Dermis lymphatic vessel endothelial cell (primary cell): ENCODE data around the gene FGFBP1. TPM values are rescaled to one million over a fixed set of nuclear protein-coding genes. Genes with fewer than 3 reads are reported as not detected.

Source experiments
- total RNA-seq: library from RNA; depleted of rRNA; stranded (reverse); fragments of >200 nt; gene quantifications from 2 replicates; pipeline ENCODE4 v1.2.1, GENCODE V29; 2014

FGFBP1 gene
- not detected in 2 replicates for total RNA-seq

GRCh38 chr4:15938640-15939039 lies at the start of gene FGFBP1:
Gene FGFBP1 (minus strand): TSS chr4:15938740. CDS start chr4:15936632, 2,108 bp downstream.

GRCh38 chr4:15963001-15963451 lies 24.5 kb upstream of the FGFBP1 start, which contains the start of gene FGFBP2:
Gene FGFBP2 (minus strand): TSS chr4:15963175. CDS start chr4:15963129, 46 bp downstream.

Other genes starting within 250 kb of the FGFBP1 start
- gene BST1, start 235.7 kb downstream of the FGFBP1 start, total RNA-seq, result 16.5 and 77.7 TPM in 2 replicates
- 10.9 and 39.4 TPM in 2 replicates for gene CD38, start 160.4 kb downstream of the FGFBP1 start, total RNA-seq
- gene FGFBP2, start 24.4 kb upstream of the FGFBP1 start, total RNA-seq, result not detected in 2 replicates
- gene PROM1, start 145.3 kb upstream of the FGFBP1 start, total RNA-seq, result under 0.01 and 0.09 TPM in 2 replicates